ENCODE results near the gene MRGPRG.

Gene MRGPRG

GRCh38 chr11:3220521-3221407, 2.2 kb upstream of the MRGPRG start:
- no peak for DNase-seq
- H3K27ac Mint-ChIP-seq, result no peak overlapping the region
- no peak overlapping the region for H3K4me3 Mint-ChIP-seq

GRCh38 chr11:3220101-3220500, 1.5 kb upstream of the MRGPRG start:
- no peak overlapping the region for H3K27ac Mint-ChIP-seq
- no peaks in the 10 kb centered on the region for H3K36me3 Mint-ChIP-seq (ENCODE audit: low read depth)
- H3K27me3 Mint-ChIP-seq, result peaks cover 30% of the 10 kb centered on the region
- H3K9me3 Mint-ChIP-seq, result no peaks in the 10 kb centered on the region
- peaks cover 12% of the 10 kb centered on the region for H3K4me1 Mint-ChIP-seq (ENCODE audit: low read depth)
- no peak overlapping the region for H3K4me3 Mint-ChIP-seq
- DNase-seq, result no peak

More at GRCh38 chr11:3220521-3221407, 2.2 kb upstream of the MRGPRG start:
- Mint-ChIP-seq H3K4me1 (ENCODE audit: low read depth) (peaks cover 12% of the 10 kb centered on the region), H3K27me3 (peaks cover 24% of the 10 kb centered on the region), H3K9me3 (no peaks in the 10 kb centered on the region), H3K36me3 (ENCODE audit: low read depth) (no peaks in the 10 kb centered on the region)

GRCh38 chr11:3219281-3219892, 774 bp upstream of the MRGPRG start:
- H3K36me3 Mint-ChIP-seq (ENCODE audit: low read depth), result no peaks in the 10 kb centered on the region
- no peak overlapping the region for H3K27ac Mint-ChIP-seq
- peaks cover 28% of the 10 kb centered on the region for H3K27me3 Mint-ChIP-seq
- no peak overlapping the region for H3K4me3 Mint-ChIP-seq
- DNase-seq, result no peak
- H3K9me3 Mint-ChIP-seq, result no peaks in the 10 kb centered on the region
- H3K4me1 Mint-ChIP-seq (ENCODE audit: low read depth), result peaks cover 12% of the 10 kb centered on the region

GRCh38 chr11:3217818-3218482, 663 bp downstream of the MRGPRG start:
- Mint-ChIP-seq H3K4me3 (no peak overlapping the region), H3K4me1 (ENCODE audit: low read depth) (peaks cover 6% of the 10 kb centered on the region), H3K36me3 (ENCODE audit: low read depth) (no peaks in the 10 kb centered on the region), H3K27me3 (peaks cover 23% of the 10 kb centered on the region), H3K27ac (no peak overlapping the region), H3K9me3 (no peaks in the 10 kb centered on the region)
- DNase-seq, result no peak

- Mint-ChIP-seq H3K4me3 (no peak overlapping the region), H3K9me3 (peaks cover 8% of the 10 kb centered on the region), H3K36me3 (ENCODE audit: low read depth) (no peaks in the 10 kb centered on the region), H3K27me3 (peaks cover 19% of the 10 kb centered on the region), H3K4me1 (ENCODE audit: low read depth) (peaks cover 5% of the 10 kb centered on the region), H3K27ac (no peak overlapping the region)
- DNase-seq, result no peak
These were observed 2.5 kb downstream of the MRGPRG start for GRCh38 chr11:3216027-3216525.

- H3K9me3 Mint-ChIP-seq, result peaks cover 8% of the 10 kb centered on the region
- H3K27me3 Mint-ChIP-seq, result peaks cover 19% of the 10 kb centered on the region
- DNase-seq, result no peak
These were observed 3.1 kb downstream of the MRGPRG start for GRCh38 chr11:3215346-3216026.

GRCh38 chr11:3214420-3214699, 4.3 kb downstream of the MRGPRG start:
- Mint-ChIP-seq H3K27me3 (peaks cover 22% of the 10 kb centered on the region), H3K9me3 (peaks cover 8% of the 10 kb centered on the region), H3K4me1 (ENCODE audit: low read depth) (peaks cover 5% of the 10 kb centered on the region), H3K27ac (no peak overlapping the region), H3K4me3 (no peak overlapping the region), H3K36me3 (ENCODE audit: low read depth) (no peaks in the 10 kb centered on the region)
- no peak for DNase-seq

More at GRCh38 chr11:3215346-3216026, 3.1 kb downstream of the MRGPRG start:
- Mint-ChIP-seq H3K4me1 (ENCODE audit: low read depth) (peaks cover 5% of the 10 kb centered on the region), H3K27ac (no peak overlapping the region), H3K36me3 (ENCODE audit: low read depth) (no peaks in the 10 kb centered on the region), H3K4me3 (no peak overlapping the region)

GRCh38 chr11:3213659-3214419, 4.8 kb downstream of the MRGPRG start:
- H3K27ac Mint-ChIP-seq, result no peak overlapping the region
- DNase-seq, result no peak
- H3K9me3 Mint-ChIP-seq, result peaks cover 8% of the 10 kb centered on the region
- H3K4me3 Mint-ChIP-seq, result no peak overlapping the region
- H3K27me3 Mint-ChIP-seq, result peaks cover 22% of the 10 kb centered on the region
- H3K36me3 Mint-ChIP-seq (ENCODE audit: low read depth), result no peaks in the 10 kb centered on the region
- H3K4me1 Mint-ChIP-seq (ENCODE audit: low read depth), result peaks cover 5% of the 10 kb centered on the region

- Mint-ChIP-seq H3K36me3 (ENCODE audit: low read depth) (no peaks in the 10 kb centered on the region), H3K9me3 (peaks cover 8% of the 10 kb centered on the region), H3K4me3 (no peak overlapping the region)
These were observed 10.3 kb downstream of the MRGPRG start for GRCh38 chr11:3208272-3208671.

GRCh38 chr11:3207526-3208189, 11.0 kb downstream of the MRGPRG start:
- Mint-ChIP-seq H3K27me3 (peaks cover 23% of the 10 kb centered on the region), H3K36me3 (ENCODE audit: low read depth) (no peaks in the 10 kb centered on the region), H3K4me3 (no peak overlapping the region), H3K9me3 (peaks cover 8% of the 10 kb centered on the region), H3K4me1 (ENCODE audit: low read depth) (peaks cover under 1% of the 10 kb centered on the region), H3K27ac (no peak overlapping the region)
- DNase-seq, result no peak

More at GRCh38 chr11:3208272-3208671, 10.3 kb downstream of the MRGPRG start:
- Mint-ChIP-seq H3K4me1 (ENCODE audit: low read depth) (no peaks in the 10 kb centered on the region), H3K27ac (no peak overlapping the region), H3K27me3 (peaks cover 19% of the 10 kb centered on the region)
- no peak for DNase-seq

GRCh38 chr11:3206922-3207204, 11.8 kb downstream of the MRGPRG start:
- Mint-ChIP-seq H3K4me1 (ENCODE audit: low read depth) (peaks cover 2% of the 10 kb centered on the region), H3K27me3 (peaks cover 28% of the 10 kb centered on the region), H3K27ac (no peak overlapping the region), H3K36me3 (ENCODE audit: low read depth) (no peaks in the 10 kb centered on the region), H3K4me3 (no peak overlapping the region), H3K9me3 (peaks cover 6% of the 10 kb centered on the region)
- DNase-seq, result no peak

GRCh38 chr11:3206156-3206921, 12.3 kb downstream of the MRGPRG start:
- peaks cover 2% of the 10 kb centered on the region for H3K4me1 Mint-ChIP-seq (ENCODE audit: low read depth)
- no peaks in the 10 kb centered on the region for H3K36me3 Mint-ChIP-seq (ENCODE audit: low read depth)
- no peak overlapping the region for H3K4me3 Mint-ChIP-seq
- H3K27me3 Mint-ChIP-seq, result peaks cover 34% of the 10 kb centered on the region
- DNase-seq, result no peak
- no peak overlapping the region for H3K27ac Mint-ChIP-seq
- H3K9me3 Mint-ChIP-seq, result peaks cover under 1% of the 10 kb centered on the region
